Activated naive CD4-positive, alpha-beta T cell treated with anti-CD3 and anti-CD28 coated beads, Interleukin-2, amount 50 U/mL, for 24 hours (primary cell): Measurements from ENCODE around the gene SRSF7.
"Not testable (repeated sequence)": the region's sequence is repeated elsewhere in the genome, so short reads cannot be mapped to it uniquely, and the experiment has no call there.

ENCODE experiments used
- H3K27ac Mint-ChIP-seq: one replicate; pipeline ENCODE4 v1.8.0; 2021; ENCODE audit warnings: mild to moderate bottlenecking, mixed read lengths
- H3K27me3 Mint-ChIP-seq: one replicate; pipeline ENCODE4 v1.8.0; 2021; ENCODE audit warnings: mixed read lengths
- H3K36me3 Mint-ChIP-seq: one replicate; pipeline ENCODE4 v1.8.0; 2021; ENCODE audit warnings: mixed read lengths
- H3K4me1 Mint-ChIP-seq: one replicate; pipeline ENCODE4 v1.8.0; 2021; ENCODE audit warnings: mixed read lengths
- H3K4me3 Mint-ChIP-seq: one replicate; pipeline ENCODE4 v1.8.0; 2021; ENCODE audit warnings: mild to moderate bottlenecking, mixed read lengths
- H3K9me3 Mint-ChIP-seq: one replicate; pipeline ENCODE4 v1.8.0; 2021; ENCODE audit warnings: mixed read lengths

Gene SRSF7

DNA sequence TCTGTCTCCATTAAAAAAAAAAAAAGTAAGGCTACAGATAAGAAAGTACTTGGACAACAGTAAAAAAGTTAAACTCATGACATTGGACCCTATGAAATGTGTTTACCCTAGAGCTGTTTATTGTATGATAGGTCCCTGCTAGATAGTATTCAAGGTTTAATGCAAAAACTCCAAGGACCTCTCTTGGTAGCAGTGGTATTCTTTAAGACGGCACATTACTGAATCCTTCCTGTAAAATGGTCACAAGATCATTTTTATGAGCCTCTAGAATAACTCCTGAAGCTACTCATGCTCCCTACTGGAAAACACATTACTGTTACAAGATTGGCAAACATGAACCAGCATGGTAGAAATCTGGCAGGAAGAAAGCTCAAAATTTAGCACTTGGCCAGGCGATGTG, 46.5 kb downstream of the SRSF7 start:
- no peaks in the 10 kb centered on the region for H3K9me3 Mint-ChIP-seq
- peaks cover 63% of the 10 kb centered on the region for H3K4me1 Mint-ChIP-seq
- no peak overlapping the region for H3K4me3 Mint-ChIP-seq
- peak overlapping the region; percentile 21 for H3K27ac Mint-ChIP-seq
- no peaks in the 10 kb centered on the region for H3K27me3 Mint-ChIP-seq
- peaks cover 22% of the 10 kb centered on the region for H3K36me3 Mint-ChIP-seq

GRCh38 chr2:38703336-38703735, 47.8 kb downstream of the SRSF7 start:
- peaks cover 23% of the 10 kb centered on the region for H3K36me3 Mint-ChIP-seq
- not testable (repeated sequence) for H3K4me3 Mint-ChIP-seq, H3K9me3 Mint-ChIP-seq, H3K27ac Mint-ChIP-seq, H3K27me3 Mint-ChIP-seq
- H3K4me1 Mint-ChIP-seq = peaks cover 53% of the 10 kb centered on the region

DNA sequence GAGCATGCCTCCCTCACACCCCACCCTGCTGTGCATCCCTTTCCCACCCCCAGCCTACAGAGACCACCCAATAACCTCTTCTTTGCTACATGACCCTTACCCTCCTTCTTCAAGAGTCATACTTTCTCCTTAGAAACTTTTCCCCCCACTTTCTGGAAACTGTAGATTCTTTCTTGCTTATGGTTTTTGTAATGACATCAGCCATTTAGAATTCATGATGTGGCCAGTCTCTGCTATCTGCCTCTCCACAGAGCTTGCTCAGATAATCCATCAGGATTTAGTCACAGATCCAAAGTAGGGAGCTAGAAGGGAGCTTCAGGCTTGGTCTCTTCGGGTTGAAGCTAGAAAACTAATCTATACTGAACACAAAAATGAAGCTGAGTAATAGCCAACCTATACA, 48.7 kb downstream of the SRSF7 start:
- Mint-ChIP-seq H3K27ac (peak overlapping the region; percentile 44), H3K36me3 (peaks cover 23% of the 10 kb centered on the region), H3K9me3 (no peaks in the 10 kb centered on the region), H3K27me3 (no peaks in the 10 kb centered on the region), H3K4me3 (no peak overlapping the region), H3K4me1 (peaks cover 53% of the 10 kb centered on the region)

- H3K9me3 Mint-ChIP-seq = no peaks in the 10 kb centered on the region
- peaks cover 53% of the 10 kb centered on the region for H3K4me1 Mint-ChIP-seq
- peak overlapping the region; percentile 91 for H3K27ac Mint-ChIP-seq
- peak overlapping the region; percentile 15 for H3K4me3 Mint-ChIP-seq
- no peaks in the 10 kb centered on the region for H3K27me3 Mint-ChIP-seq
- H3K36me3 Mint-ChIP-seq = peaks cover 21% of the 10 kb centered on the region
These were observed 49.6 kb downstream of the SRSF7 start for GRCh38 chr2:38701542-38701941.

DNA sequence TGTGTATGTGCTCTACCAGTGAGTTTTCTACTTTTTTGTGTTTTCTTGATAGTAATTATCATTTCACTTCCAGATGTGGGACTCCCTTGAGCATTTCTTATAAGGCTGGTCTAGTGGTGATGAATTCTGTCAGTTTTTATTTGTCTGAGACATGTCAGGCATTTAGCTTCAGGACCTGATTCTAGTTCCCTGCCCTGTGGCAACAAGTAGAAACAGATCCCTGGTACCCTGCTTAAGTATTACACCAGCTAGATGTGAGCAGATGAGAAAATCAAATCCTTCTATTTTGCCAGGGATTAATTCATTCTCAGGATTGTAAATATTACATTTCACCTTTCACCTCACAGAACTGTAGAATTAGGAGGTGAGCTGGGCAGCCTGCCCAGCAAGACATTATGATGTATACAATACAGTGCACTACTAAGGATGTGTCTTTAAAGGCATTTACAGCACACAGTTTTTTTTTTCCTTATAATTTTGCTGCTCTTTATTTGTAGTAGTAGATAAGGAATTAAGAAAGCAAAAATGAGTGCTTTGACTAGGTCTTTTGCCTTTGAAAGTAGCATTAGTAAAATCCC, 50.2 kb downstream of the SRSF7 start:
- H3K27me3 Mint-ChIP-seq = no peaks in the 10 kb centered on the region
- peak overlapping the region; percentile 35 for H3K4me3 Mint-ChIP-seq
- no peaks in the 10 kb centered on the region for H3K9me3 Mint-ChIP-seq
- peaks cover 56% of the 10 kb centered on the region for H3K4me1 Mint-ChIP-seq
- peaks cover 21% of the 10 kb centered on the region for H3K36me3 Mint-ChIP-seq
- H3K27ac Mint-ChIP-seq = peak overlapping the region; percentile 92

DNA sequence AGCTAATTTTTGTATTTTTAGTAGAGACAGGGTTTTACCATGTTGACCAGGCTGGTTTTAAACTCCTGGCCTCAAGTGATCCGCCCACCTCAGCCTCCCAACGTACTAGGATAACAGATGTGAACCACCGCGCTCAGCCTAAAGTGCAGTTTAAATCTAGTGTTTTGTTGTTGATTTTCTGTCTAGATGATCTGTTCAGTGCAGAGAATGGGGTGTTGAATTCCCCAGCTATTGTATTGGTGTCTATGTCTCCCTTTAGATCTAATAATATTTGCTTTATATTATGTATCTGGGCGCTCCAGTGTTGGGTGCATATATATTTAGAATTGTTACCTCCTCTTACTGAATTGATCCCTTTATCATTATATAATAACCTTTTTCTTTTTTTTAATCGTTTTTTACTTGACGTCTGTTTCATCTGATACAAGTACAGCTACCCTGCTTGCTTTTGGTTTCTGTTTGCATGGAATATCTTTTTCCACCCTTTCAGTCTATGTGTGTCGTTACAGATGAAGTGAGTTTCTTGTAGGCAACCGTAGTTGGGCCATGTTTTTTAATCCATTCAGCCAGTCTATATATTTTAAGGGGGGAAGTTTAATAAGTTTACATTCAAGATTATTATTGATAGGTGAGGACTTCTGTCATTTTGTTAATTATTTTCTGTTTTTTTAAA, 50.9 kb downstream of the SRSF7 start:
- Mint-ChIP-seq H3K27me3 (no peaks in the 10 kb centered on the region), H3K4me1 (peaks cover 53% of the 10 kb centered on the region), H3K4me3 (peak overlapping the region; percentile 35)

DNA sequence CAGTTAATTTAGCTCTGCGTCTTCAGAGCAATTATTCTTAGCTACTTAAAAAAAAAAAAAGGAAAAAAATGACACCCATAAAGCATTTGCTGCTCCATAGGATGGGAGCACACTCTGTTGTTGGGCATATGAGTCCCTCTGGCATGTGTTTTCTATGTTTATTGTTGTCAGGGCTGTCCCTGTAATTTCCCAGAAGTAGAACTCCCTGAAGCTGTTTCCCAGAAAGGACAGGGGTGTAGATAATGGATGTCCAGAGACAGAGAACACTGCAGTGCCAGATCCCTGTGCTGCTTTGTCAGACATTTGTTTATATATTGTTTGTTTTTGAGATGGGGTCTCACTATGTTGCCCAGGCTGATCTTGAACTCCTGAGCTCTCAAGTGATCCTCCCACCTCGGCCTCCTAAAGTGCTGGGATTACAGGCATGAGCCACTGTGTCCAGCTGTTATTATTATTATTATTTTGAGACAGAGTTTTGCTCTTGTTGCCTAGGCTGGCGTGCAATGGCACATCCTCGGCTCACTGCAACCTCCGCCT, 52.6 kb downstream of the SRSF7 start:
- peaks cover 57% of the 10 kb centered on the region for H3K4me1 Mint-ChIP-seq
- H3K4me3 Mint-ChIP-seq = no peak overlapping the region
- peaks cover 20% of the 10 kb centered on the region for H3K36me3 Mint-ChIP-seq

More for the DNA sequence above, 50.9 kb downstream of the SRSF7 start:
- Mint-ChIP-seq H3K36me3 (peaks cover 17% of the 10 kb centered on the region), H3K9me3 (no peaks in the 10 kb centered on the region), H3K27ac (peak overlapping the region; percentile 92)

DNA sequence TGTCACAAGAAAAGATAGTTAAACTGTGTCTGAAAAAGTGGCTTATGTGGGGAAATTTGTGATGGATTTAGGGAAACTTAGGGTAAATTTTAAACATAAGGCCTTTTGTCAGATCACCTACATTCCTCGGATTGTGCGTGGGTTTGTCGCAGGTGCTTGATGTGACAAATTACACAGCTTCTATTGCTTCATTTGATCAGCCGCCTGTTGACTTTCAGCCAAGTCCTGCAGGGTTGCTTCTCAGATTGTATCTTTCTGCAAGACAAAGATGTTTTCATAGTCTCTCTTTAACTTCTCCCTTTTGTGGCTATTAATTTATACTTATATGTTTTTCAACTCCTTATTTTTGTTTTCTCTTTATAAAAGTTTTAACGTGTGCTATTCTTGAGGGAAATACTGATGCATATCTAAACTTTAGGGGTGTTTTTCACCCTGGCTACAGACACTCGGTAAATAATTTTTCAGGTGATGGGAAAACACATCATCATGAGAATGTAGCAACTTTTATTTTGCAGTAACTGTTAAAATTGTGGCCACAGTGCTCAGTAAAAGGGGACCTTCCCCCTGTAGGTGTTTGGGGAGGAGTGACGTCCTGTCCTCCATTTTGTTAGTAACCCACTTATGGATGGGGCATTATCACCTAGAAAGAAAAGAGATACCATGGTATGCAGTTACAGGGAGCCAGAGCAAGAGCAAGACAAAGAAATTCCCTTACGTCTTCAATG, 53.9 kb downstream of the SRSF7 start:
- Mint-ChIP-seq H3K27me3 (no peaks in the 10 kb centered on the region), H3K4me3 (no peak overlapping the region), H3K36me3 (peaks cover 22% of the 10 kb centered on the region), H3K4me1 (peaks cover 63% of the 10 kb centered on the region), H3K27ac (peak overlapping the region; percentile 85), H3K9me3 (no peaks in the 10 kb centered on the region)

More for the DNA sequence above, 52.6 kb downstream of the SRSF7 start:
- no peak overlapping the region for H3K27ac Mint-ChIP-seq
- no peaks in the 10 kb centered on the region for H3K27me3 Mint-ChIP-seq
- H3K9me3 Mint-ChIP-seq = no peaks in the 10 kb centered on the region
